ENCODE measurements around the gene DLK2. TPM values are rescaled to one million over a fixed set of nuclear protein-coding genes. Genes with fewer than 3 reads are reported as not detected.
"Not testable (repeated sequence)": the region's sequence is repeated elsewhere in the genome, so short reads cannot be mapped to it uniquely, and the experiment has no call there.

DLK2 gene
- total RNA-seq, 2 donors from 2014 or later = not detected

- Histone ChIP-seq H3K4me1 (no peaks in the 10 kb centered on the region), H3K9me3 (no peaks in the 10 kb centered on the region), H3K36me3 (replicated peaks in 1 of 2; ENCODE audit: insufficient read depth in 1 of 2, low read depth in 2 of 2) (no peaks in the 10 kb centered on the region), H3K27me3 (no peaks in the 10 kb centered on the region), H3K4me3 (no peak overlapping the region), H3K27ac (no peak overlapping the region)
- ATAC-seq = no peak
- TF ChIP-seq CTCF (IDR thresholded peaks at IDR 0.05) (no peak), POLR2A (IDR thresholded peaks at IDR 0.05) (no peak)
- intact Hi-C loops (cut with DNase I) = no loop called here
- 63 to 65% methylated on average over 5 of the region's 5 CpGs for WGBS, 2 donors
- no peak for DNase-seq
Observed at GRCh38 chr6:43420012-43420709, 35.2 kb downstream of the DLK2 start.

- no peak for ATAC-seq
- Histone ChIP-seq H3K27ac (no peak overlapping the region), H3K36me3 (replicated peaks in 1 of 2; ENCODE audit: insufficient read depth in 1 of 2, low read depth in 2 of 2) (no peaks in the 10 kb centered on the region), H3K4me1 (no peaks in the 10 kb centered on the region), H3K9me3 (no peaks in the 10 kb centered on the region), H3K4me3 (no peak overlapping the region), H3K27me3 (no peaks in the 10 kb centered on the region)
- TF ChIP-seq CTCF (IDR thresholded peaks at IDR 0.05) (no peak), POLR2A (IDR thresholded peaks at IDR 0.05) (no peak)
- DNase-seq = no peak
- intact Hi-C loops (cut with DNase I) = no loop called here
- 68 to 73% methylated on average over 4 of the region's 4 CpGs for WGBS, 2 donors
Observed at GRCh38 chr6:43416935-43417334, 38.4 kb downstream of the DLK2 start.

- intact Hi-C loops (cut with DNase I); H3K9me3 ChIP-seq; DNase-seq; H3K4me3 ChIP-seq; H3K27ac ChIP-seq; H3K27me3 ChIP-seq; ATAC-seq; H3K36me3 ChIP-seq (replicated peaks in 1 of 2; ENCODE audit: insufficient read depth in 1 of 2, low read depth in 2 of 2); H3K4me1 ChIP-seq: not testable (repeated sequence)
- WGBS, 2 donors = 83 to 87% methylated on average over 8 of the region's 8 CpGs
Observed at GRCh38 chr6:43415275-43415674, 40.1 kb downstream of the DLK2 start.

- intact Hi-C loops (cut with DNase I) = no loop called here
- DNase-seq = no peak
- TF ChIP-seq CTCF (IDR thresholded peaks at IDR 0.05) (no peak), POLR2A (IDR thresholded peaks at IDR 0.05) (no peak)
- WGBS, 2 donors = 95% methylated on average over 2 of the region's 2 CpGs; no CpG with 5 or more reads in 1 of the 2 donors
- H3K4me3 ChIP-seq = no peak overlapping the region
- no peak for ATAC-seq
- no peaks in the 10 kb centered on the region for H3K9me3 ChIP-seq
- no peak overlapping the region for H3K27ac ChIP-seq
- no peaks in the 10 kb centered on the region for H3K36me3 ChIP-seq (replicated peaks in 1 of 2; ENCODE audit: insufficient read depth in 1 of 2, low read depth in 2 of 2)
- H3K27me3 ChIP-seq = no peaks in the 10 kb centered on the region
- H3K4me1 ChIP-seq = no peaks in the 10 kb centered on the region
Observed at GRCh38 chr6:43413002-43413401, 42.3 kb downstream of the DLK2 start.

- H3K4me1 ChIP-seq = no peaks in the 10 kb centered on the region
- ATAC-seq = no peak
- 53 to 80% methylated on average over 3 of the region's 5 CpGs for WGBS, 2 donors
- no peak overlapping the region for H3K4me3 ChIP-seq
- TF ChIP-seq CTCF (IDR thresholded peaks at IDR 0.05) = no peak
- TF ChIP-seq POLR2A (IDR thresholded peaks at IDR 0.05) = no peak
- H3K9me3 ChIP-seq = no peaks in the 10 kb centered on the region
- no peaks in the 10 kb centered on the region for H3K27me3 ChIP-seq
- no peaks in the 10 kb centered on the region for H3K36me3 ChIP-seq (replicated peaks in 1 of 2; ENCODE audit: insufficient read depth in 1 of 2, low read depth in 2 of 2)
- no peak for DNase-seq
- no peak overlapping the region for H3K27ac ChIP-seq
- intact Hi-C loops (cut with DNase I) = no loop called here
Observed at GRCh38 chr6:43412541-43412940, 42.8 kb downstream of the DLK2 start.

GRCh38 chr6:43410776-43411175 is 44.6 kb downstream of the DLK2 start:
- H3K27ac ChIP-seq; ATAC-seq; H3K4me3 ChIP-seq; H3K4me1 ChIP-seq; H3K27me3 ChIP-seq; H3K36me3 ChIP-seq (replicated peaks in 1 of 2; ENCODE audit: insufficient read depth in 1 of 2, low read depth in 2 of 2); H3K9me3 ChIP-seq; intact Hi-C loops (cut with DNase I); DNase-seq: not testable (repeated sequence)
- WGBS, 2 donors = 88 to 100% methylated on average over 1 of the region's 1 CpG

All from body of pancreas (tissue), 4 donors.